Small intestine (tissue), 7 donors: ENCODE data around the gene TIPARP. TPM values are rescaled to one million over a fixed set of nuclear protein-coding genes. Genes with fewer than 3 reads are reported as not detected.
A peak's percentile ranks its signal among the peaks of the same experiment; 100 is the strongest.

Source experiments
- DNase-seq, 2 donors: peaks; one replicate each; pipeline versions ENCODE4 v3.0.0 to v3.0.0-alpha.2; 2013
- FAIRE-seq: peaks from 2 replicates; lab custom pipeline; 2012; peaks lifted over from hg19 to GRCh38; lab: Jason Lieb, UNC
- H3K27ac ChIP-seq, 3 donors: one replicate each; pipeline ENCODE4 v1.5.1; 2013; ENCODE audit warnings: low read length in 2 of 3, mild to moderate bottlenecking in 2 of 3, control low read depth in 1 of 3, inconsistent platforms in 1 of 3, low read depth in 1 of 3, moderate library complexity in 1 of 3
- H3K27me3 ChIP-seq, 3 donors: one replicate each; pipeline ENCODE4 v1.6.1; 2013; ENCODE audit warnings: low read length in 3 of 3, inconsistent platforms in 1 of 3; ENCODE audit not compliant: control insufficient read depth in 3 of 3, insufficient read depth in 3 of 3
- H3K36me3 ChIP-seq, 3 donors: one replicate each; pipeline ENCODE4 v1.6.1; 2013; ENCODE audit warnings: low read length in 3 of 3, inconsistent platforms in 1 of 3, low read depth in 1 of 3, mild to moderate bottlenecking in 1 of 3, moderate library complexity in 1 of 3; ENCODE audit not compliant: control insufficient read depth in 3 of 3, insufficient read depth in 2 of 3
- H3K4me1 ChIP-seq, 3 donors: one replicate each; pipeline ENCODE4 v1.6.1; 2013; ENCODE audit warnings: low read length in 2 of 3, inconsistent platforms in 1 of 3, low read depth in 1 of 3, mild to moderate bottlenecking in 1 of 3, moderate library complexity in 1 of 3; ENCODE audit not compliant: control insufficient read depth in 3 of 3, insufficient read depth in 2 of 3
- H3K4me3 ChIP-seq, 3 donors: one replicate each; pipeline ENCODE4 v1.5.1; 2013; ENCODE audit warnings: low read length in 3 of 3, control low read depth in 1 of 3, inconsistent platforms in 1 of 3, low read depth in 1 of 3, mild to moderate bottlenecking in 1 of 3, moderate library complexity in 1 of 3
- H3K9me3 ChIP-seq, 2 donors: one replicate each; pipeline ENCODE4 v1.6.1; 2013; ENCODE audit warnings: low read depth in 1 of 2, low read length in 1 of 2; ENCODE audit not compliant: control insufficient read depth in 2 of 2, insufficient read depth in 1 of 2
- WGBS, 3 donors: extraction: QIAGEN DNeasy Blood & Tissue Kit; methylation state at CpG; one replicate each; pipeline ENCODE4 v1.1.7; 2013; 5-methylcytosine and 5-hydroxymethylcytosine counted together
- polyA plus RNA-seq, 4 donors: library from polyadenylated mRNA; stranded (reverse) in 3 of 4; unstranded in 1 of 4; fragments of 200-250 nt in 3 of 4; fragments of 120-200 nt in 1 of 4; gene quantifications; one replicate each; pipeline versions ENCODE4 v1.2.1 to v1.2.3, GENCODE V29; 2013
- donor health status: healthy with polysubstance abuse.
- donor health status: control.
- donor health status: control.
- donor health status: Bipolar disorder and iron deficiency.
- donor health status: healthy.

The TIPARP gene
- polyA plus RNA-seq, 4 donors: 8.5 to 18.3 (median 15.7) TPM

GRCh38 chr3:156665291-156665690, 9.1 kb upstream of the TIPARP start:
- FAIRE-seq (no peak), DNase-seq (no peak)
- Histone ChIP-seq H3K27ac (no peak overlapping the region), H3K36me3 (no peaks in the 10 kb centered on the region), H3K4me1 (peaks cover 2 to 12% (median 5%) of the 10 kb centered on the region in 3 donors), H3K4me3 (no peak overlapping the region), H3K9me3 (no peaks in the 10 kb centered on the region), H3K27me3 (no peaks in the 10 kb centered on the region)
- WGBS, 3 donors: 55 to 81% (median 68%) methylated on average over 2 of the region's 2 CpGs

DNA sequence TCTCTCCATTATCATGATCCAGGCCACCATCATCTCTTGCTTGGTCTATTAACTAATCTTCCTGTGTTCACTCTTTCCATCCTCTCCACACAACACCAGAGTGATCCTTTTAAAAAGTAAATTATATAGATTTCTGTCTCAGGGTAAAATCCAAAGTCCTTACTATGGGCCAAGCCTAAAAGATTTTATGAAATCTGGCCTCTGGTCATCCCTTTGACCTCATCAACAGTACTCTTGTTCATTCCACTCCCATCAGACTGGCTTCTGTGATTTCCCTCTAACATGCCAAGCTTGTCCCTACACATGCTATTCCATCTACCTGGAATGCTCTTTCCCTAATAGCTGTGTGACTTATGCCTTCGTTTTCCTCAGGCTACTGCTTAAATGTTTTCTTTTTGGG, 8.3 kb upstream of the TIPARP start:
- FAIRE-seq (no peak), DNase-seq (no peak)
- no peaks in the 10 kb centered on the region for H3K27me3 ChIP-seq
- no peaks in the 10 kb centered on the region for H3K9me3 ChIP-seq
- no peaks in the 10 kb centered on the region for H3K36me3 ChIP-seq
- WGBS, 3 donors: 69 to 81% (median 79%) methylated on average over 1 of the region's 1 CpG
- no peak overlapping the region for H3K4me3 ChIP-seq
- H3K4me1 ChIP-seq: peaks cover 2 to 12% (median 5%) of the 10 kb centered on the region in 3 donors
- H3K27ac ChIP-seq: no peak overlapping the region

DNA sequence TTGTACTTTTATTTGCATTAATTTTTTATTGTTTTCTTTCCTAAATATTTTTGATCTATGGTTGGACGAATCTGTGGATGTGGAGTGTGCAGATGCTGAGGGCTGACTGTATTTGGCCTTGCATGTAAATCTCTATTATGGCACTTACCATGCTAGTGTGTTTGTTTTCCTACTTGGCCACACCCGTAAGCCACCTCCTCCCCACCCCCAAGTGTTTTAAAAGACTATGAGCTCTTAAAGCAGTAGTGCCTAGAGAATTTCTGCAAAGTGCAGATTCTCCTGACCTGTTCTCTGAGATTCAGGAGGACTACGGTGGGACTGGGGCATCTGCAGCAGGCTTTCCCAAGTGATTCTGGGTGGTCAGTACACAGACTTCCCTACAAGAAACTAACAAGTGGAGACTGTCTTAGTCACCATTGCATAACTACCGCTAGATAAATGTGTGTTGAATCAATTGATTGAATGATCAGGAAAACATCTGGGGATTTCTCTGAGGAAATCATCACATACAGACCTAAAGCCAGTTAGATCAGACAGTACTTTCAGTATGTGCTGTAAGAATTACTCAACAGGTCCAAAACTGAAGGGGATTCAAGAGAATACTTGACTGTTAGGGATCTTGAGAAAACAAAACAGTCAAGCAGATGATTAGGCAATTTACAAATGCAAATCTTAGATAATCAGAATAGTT, 6.2 kb upstream of the TIPARP start:
- FAIRE-seq: no peak
- no peak overlapping the region for H3K27ac ChIP-seq
- peak in 1 of 2 donors; percentile 47 for DNase-seq
- 26 to 40% (median 29%) methylated on average over 4 of the region's 4 CpGs for WGBS, 3 donors
- no peaks in the 10 kb centered on the region for H3K27me3 ChIP-seq
- H3K9me3 ChIP-seq: no peaks in the 10 kb centered on the region
- peaks cover 2 to 12% (median 5%) of the 10 kb centered on the region in 3 donors for H3K4me1 ChIP-seq
- H3K36me3 ChIP-seq: no peaks in the 10 kb centered on the region
- no peak overlapping the region for H3K4me3 ChIP-seq

GRCh38 chr3:156670077-156670476, 4.3 kb upstream of the TIPARP start:
- WGBS, 3 donors: 27 to 62% (median 29%) methylated on average over 2 of the region's 2 CpGs
- Histone ChIP-seq H3K4me1 (peaks cover 2 to 12% (median 9%) of the 10 kb centered on the region in 3 donors), H3K4me3 (no peak overlapping the region), H3K36me3 (no peaks in the 10 kb centered on the region), H3K9me3 (no peaks in the 10 kb centered on the region), H3K27me3 (no peaks in the 10 kb centered on the region), H3K27ac (no peak overlapping the region)
- no peak for FAIRE-seq
- peak; percentile 38 to 58 for DNase-seq

DNA sequence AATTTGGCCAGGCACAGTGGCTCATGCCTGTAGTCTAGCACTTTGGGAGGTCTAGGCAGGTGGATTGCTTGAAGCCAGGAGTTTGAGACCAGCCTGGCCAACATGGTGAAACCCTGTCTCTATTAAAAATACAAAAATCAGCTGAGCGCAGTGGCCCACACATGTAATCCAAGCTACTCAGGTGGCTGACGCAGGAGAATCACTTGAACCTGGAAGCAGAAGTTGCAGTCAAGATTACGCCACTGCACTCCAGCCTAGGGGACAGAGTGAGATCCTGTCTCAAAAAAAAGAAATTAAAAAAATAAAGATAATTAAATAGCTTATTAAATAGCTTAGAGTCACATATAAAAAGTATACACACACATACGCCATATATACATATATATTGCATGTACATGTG, 3.7 kb upstream of the TIPARP start:
- WGBS, 3 donors: 70 to 86% (median 73%) methylated on average over 4 of the region's 4 CpGs
- DNase-seq (no peak), FAIRE-seq (no peak)
- no peaks in the 10 kb centered on the region for H3K9me3 ChIP-seq
- no peaks in the 10 kb centered on the region for H3K36me3 ChIP-seq
- H3K27ac ChIP-seq: no peak overlapping the region
- peaks cover 2 to 12% (median 9%) of the 10 kb centered on the region in 3 donors for H3K4me1 ChIP-seq
- H3K4me3 ChIP-seq: no peak overlapping the region
- H3K27me3 ChIP-seq: no peaks in the 10 kb centered on the region

GRCh38 chr3:156673732-156674045, 701 bp upstream of the TIPARP start:
- no peaks in the 10 kb centered on the region for H3K27me3 ChIP-seq
- peak overlapping the region; percentile 14 to 83 (median 21) for H3K4me3 ChIP-seq
- peak overlapping the region; percentile 17 to 98 (median 96) for H3K27ac ChIP-seq
- H3K9me3 ChIP-seq: no peaks in the 10 kb centered on the region
- H3K4me1 ChIP-seq: peaks cover 6 to 14% (median 10%) of the 10 kb centered on the region in 3 donors
- DNase-seq: no peak
- FAIRE-seq: no peak
- peaks cover 4 to 8% (median 6%) of the 10 kb centered on the region in 3 donors for H3K36me3 ChIP-seq
- WGBS, 3 donors: 1 to 5% (median 3%) methylated on average over 10 of the region's 10 CpGs

GRCh38 chr3:156674911-156675829, 780 bp downstream of the TIPARP start:
- H3K27ac ChIP-seq: peak overlapping the region; percentile 96 to 98 (median 96)
- H3K27me3 ChIP-seq: no peaks in the 10 kb centered on the region
- WGBS, 3 donors: 0 to 1% (median 1%) methylated on average over 82 to 93 of the region's 93 CpGs
- DNase-seq (peak; percentile 41 to 75), FAIRE-seq (no peak)
- peaks cover 4 to 11% (median 10%) of the 10 kb centered on the region in 3 donors for H3K36me3 ChIP-seq
- peak overlapping the region; percentile 83 to 97 (median 88) for H3K4me3 ChIP-seq
- peaks cover 6 to 14% (median 9%) of the 10 kb centered on the region in 3 donors for H3K4me1 ChIP-seq
- no peaks in the 10 kb centered on the region for H3K9me3 ChIP-seq
